HG03159 (cell line): ENCODE data around the gene TRIM40.
"Not testable (repeated sequence)": the region's sequence is repeated elsewhere in the genome, so short reads cannot be mapped to it uniquely, and the experiment has no call there.

ENCODE experiments used
- ATAC-seq: cut with Tn5 transposase; IDR thresholded peaks from one replicate; pipeline ENCODE4 v1.9.1; 2021; ENCODE audit warnings: mild to moderate bottlenecking, moderate library complexity; ENCODE audit not compliant: unreplicated experiment

Gene TRIM40

GRCh38 chr6:30162265-30163089 lies 26.5 kb downstream of the TRIM40 start:
- no peak for ATAC-seq

DNA sequence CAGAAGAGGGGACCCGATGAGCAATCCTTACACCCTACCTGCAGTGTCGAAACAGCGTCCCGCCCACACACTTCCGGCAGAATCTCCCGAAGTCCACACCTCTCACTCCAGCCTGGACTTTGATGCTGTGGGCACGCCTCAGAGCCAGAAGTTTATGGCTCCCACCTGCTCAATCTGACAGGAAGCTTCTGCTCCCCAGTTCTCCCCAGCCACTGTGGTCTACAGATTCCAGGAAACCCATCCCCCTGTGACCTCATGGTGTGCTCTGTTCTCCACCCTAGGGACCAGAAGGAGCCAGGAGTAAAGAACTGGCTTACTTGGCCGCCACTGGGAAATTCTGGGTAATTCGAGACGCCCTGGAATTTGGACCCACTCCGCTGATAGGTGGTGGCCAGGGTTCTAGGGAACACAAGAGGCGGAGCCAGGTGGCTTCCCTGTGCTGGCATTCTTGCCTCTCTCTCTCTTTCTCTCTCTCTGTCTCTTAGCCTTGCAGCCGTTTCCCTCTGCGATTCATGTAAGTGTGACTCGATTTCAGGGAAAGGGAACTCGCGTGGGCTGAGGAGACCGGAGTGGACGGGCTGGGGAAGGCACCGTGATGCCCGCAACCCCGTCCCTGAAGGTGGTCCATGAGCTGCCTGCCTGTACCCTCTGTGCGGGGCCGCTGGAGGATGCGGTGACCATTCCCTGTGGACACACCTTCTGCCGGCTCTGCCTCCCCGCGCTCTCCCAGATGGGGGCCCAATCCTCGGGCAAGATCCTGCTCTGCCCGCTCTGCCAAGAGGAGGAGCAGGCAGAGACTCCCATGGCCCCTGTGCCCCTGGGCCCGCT lies 27.4 kb downstream of the TRIM40 start, which contains the start of gene TRIM15:
Gene TRIM15 (plus strand): TSS at position 457 of the 828 bp plus-strand sequence. CDS start 139 bp downstream, at position 596.
- no peak for ATAC-seq

DNA sequence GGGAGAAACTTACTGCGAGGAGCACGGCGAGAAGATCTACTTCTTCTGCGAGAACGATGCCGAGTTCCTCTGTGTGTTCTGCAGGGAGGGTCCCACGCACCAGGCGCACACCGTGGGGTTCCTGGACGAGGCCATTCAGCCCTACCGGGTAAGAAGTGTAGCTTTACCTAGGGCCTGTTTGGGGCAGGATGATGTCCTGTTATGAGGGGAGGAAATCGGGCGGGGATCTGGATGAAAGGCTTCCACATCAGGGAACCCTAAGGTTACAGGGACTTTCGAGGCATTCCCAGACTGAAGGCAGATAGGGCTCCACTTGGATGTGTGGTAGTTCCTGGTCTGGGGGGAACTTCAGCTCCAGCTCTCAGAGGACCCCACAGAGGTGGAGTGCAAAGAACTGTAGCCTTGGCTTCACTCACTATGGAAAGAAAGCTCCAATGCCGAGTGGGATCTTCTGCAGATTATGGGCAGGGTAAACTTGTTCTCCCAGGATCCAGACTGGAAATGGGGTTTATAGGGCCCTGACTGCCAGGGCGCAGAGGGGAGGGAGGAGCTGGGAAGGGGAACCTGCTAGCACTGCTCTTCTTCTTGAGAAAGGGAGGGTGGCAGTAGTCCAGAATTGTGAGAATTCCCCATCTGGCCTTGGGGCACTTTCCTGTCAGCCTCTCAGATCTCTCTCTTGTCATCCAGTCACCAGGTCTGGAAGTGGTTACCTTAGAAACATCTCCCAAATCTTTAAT lies 28.1 kb downstream of the TRIM40 start:
- no peak for ATAC-seq

DNA sequence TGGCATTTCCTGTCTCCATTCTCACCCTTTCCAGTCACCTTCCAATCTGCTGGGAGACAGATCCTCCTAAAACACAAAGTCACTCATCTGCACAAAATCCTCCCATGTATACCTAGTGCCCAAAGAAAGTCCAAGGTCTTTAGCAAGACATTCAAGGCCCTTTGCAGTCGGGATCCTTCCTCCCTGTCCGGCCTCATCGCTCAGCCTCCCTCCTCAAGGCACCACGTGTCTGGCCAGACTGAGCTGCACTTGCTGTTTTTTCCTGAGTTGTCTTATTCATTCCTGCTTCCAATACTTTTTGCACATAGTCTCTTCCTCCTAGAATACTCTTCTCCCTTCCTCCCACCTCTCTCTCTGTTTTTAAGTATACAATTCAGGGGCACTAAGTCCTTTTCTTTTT lies 28.8 kb downstream of the TRIM40 start:
- ATAC-seq, result no peak

DNA sequence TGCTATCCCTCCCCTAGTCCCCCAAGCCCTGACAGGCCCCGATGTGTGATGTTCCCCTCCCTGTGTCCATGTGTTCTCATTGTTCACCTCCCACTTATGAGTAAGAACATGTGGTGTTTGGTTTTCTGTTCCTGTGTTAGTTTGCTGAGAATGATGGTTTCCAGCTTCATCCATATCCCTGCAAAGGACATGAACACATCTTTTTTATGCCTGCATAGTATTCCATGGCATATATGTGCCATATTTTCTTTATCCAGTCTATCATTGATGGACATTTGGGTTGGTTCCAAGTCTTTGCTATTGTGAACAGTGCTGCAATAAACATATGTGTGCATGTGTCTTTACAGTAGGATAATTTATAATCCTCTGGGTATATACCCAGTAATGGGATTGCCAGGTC lies 29.3 kb downstream of the TRIM40 start:
- ATAC-seq, result not testable (repeated sequence)

DNA sequence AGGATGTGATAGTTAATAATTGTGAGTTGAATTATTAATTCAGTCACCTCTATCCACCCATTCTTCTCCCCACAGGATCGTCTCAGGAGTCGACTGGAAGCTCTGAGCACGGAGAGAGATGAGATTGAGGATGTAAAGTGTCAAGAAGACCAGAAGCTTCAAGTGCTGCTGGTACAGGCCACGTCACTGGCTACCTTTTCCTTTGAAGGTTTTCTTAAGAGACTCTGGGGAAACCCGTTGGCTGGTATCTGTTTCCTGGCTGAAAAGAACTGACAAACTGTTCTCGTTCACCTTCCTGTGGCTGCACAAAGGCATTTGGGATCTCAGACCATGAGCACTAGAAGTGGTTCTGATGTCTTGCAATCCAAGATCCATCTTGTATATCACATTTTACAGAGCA lies 31.2 kb downstream of the TRIM40 start:
- ATAC-seq, result no peak

- ATAC-seq, result no peak
Measured at GRCh38 chr6:30168741-30169140, 32.8 kb downstream of the TRIM40 start.

DNA sequence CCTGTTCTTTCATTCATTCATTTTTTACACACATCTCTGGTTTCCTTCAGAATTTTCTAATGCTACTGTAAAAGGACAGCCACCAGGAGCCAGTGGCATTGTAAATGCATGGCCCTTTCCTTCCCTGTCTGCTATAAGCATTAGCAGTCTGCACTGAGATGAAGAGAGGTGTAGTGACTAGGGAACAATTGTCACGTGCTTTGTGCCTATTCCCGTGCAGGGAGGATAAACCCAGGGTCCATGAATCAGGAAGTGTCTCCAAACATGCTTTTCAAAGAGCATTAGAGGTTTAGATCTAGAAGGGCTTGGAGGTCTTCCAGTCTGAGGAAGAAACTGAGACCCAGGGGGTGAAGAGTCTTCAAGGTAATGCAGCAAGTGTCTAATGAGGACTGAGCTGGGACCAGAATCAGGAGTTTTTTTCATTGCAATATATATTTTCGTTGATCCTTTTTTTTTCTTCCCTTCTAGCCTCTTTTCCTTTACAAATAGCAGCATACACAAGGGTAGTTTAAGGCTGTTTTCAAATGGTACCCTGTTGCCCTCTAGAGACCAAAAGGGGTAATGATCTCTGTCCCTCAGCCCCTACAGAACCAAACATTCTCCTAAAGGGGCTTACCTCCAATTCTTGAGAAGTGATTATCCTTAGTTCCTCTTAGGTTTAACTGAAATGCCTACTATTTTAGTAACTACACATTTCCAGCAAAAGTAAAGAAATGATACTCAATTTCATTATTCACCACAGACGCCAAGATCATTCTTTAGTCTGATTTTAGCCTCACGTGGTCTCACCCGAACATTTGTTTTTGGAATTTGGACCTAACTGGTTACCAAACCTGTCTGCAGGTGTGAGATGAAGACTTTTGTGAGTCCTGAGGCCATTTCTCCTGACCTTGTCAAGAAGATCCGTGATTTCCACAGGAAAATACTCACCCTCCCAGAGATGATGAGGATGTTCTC lies 34.0 kb downstream of the TRIM40 start:
- ATAC-seq, result no peak

DNA sequence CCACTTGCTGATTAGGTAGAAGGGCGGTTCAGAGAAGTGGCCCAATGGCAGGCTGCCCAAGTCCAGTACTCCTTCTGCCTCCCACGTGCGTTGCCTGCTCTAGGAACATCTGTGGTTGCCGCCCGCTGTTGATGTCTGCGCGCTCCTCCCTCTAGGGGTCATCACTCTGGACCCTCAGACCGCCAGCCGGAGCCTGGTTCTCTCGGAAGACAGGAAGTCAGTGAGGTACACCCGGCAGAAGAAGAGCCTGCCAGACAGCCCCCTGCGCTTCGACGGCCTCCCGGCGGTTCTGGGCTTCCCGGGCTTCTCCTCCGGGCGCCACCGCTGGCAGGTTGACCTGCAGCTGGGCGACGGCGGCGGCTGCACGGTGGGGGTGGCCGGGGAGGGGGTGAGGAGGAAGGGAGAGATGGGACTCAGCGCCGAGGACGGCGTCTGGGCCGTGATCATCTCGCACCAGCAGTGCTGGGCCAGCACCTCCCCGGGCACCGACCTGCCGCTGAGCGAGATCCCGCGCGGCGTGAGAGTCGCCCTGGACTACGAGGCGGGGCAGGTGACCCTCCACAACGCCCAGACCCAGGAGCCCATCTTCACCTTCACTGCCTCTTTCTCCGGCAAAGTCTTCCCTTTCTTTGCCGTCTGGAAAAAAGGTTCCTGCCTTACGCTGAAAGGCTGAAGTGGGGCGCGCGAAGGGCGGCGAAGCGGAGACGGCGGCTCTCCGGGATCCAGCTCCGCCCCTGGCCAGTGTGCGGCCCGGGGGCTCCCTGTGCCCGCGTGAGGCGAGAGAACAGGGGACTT lies 35.9 kb downstream of the TRIM40 start:
- no peak for ATAC-seq

DNA sequence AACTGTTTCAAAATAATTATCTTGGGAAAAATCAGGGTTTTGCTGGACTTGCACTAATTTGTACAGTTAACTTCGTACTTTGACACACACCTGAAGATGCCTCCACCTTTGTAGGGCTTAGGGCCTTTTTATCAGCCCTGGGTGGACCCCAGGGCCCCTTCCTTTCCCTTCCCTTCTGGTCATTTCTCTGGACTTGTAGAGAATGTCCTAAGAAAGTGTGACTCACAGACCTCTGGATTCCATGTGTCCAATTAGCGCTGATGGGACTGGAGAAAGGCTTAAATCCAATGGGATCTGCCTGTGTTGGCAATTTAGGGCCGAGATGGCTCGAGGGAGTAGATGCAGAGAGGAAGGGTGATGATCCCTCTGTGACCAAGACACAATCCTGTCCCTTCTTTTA lies 36.7 kb downstream of the TRIM40 start:
- no peak for ATAC-seq

- ATAC-seq, result no peak
Measured at GRCh38 chr6:30175765-30176164, 39.8 kb downstream of the TRIM40 start.

DNA sequence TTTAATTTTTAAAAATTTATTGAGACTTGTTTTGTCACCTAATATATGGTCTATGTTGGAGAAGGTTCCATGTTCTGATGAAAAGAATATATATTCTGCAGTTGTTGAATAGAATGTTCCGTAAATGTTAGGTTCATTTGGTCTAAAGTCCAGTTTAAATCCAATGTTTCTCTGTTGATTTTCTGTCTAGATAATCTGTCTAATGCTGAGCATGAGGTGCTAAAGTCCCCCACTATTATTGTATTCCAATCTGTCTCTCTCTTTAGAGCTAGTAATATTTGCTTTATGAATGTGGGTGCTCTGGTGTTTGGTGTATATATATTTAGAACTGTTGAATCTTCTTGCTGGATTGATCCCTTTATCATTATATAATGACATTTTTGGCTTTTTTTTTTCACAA lies 42.9 kb downstream of the TRIM40 start:
- ATAC-seq, result no peak

DNA sequence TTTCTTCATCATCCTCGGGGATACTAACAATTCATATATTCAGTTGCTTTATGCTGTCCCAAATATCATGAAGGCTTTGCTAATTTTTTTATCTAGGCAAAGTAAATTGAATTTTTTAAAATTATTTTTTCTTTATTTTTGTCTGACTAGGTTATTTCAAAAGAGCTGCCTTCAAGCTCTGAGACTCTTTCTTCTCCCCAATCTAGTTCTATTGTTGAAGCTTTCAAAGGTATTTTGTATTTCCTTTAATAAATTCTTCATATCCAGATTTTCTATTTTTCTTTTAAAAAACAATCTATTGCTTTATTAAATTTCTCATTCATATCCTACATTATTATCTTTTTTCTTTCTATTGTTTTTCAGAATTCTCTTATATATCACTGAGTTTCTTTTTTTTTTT lies 44.2 kb downstream of the TRIM40 start:
- ATAC-seq, result no peak

DNA sequence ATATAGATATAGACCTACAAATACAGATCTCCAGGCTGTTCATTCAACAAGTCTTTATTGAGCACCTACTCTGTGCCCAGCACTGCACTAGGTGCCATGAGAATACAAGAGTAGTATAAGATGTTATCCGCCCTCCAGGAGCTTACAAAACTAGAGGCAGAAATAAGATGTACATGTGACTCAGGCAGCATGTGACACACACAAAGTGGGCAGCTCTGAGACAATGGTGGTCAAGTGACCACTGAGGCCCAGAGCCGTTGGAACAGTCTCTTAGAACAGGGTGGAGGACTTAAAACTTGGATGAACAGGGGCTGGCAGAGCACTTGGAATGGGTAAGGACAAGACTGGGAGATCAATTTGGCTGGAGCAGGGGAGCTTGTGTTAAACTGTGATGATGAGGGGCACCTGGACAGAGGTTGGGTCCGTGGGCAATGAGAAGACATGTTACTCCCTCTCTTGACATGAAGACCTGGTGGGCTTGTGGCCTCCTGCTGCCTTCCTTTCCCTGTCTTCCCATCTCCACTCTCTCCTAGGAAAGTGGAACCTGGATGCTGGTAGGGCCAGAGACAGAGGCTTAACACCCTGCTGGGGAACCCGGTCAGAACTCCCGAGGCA lies 48.6 kb downstream of the TRIM40 start:
- no peak for ATAC-seq

- no peak for ATAC-seq
Measured at GRCh38 chr6:30185846-30186484, 50.0 kb downstream of the TRIM40 start.

DNA sequence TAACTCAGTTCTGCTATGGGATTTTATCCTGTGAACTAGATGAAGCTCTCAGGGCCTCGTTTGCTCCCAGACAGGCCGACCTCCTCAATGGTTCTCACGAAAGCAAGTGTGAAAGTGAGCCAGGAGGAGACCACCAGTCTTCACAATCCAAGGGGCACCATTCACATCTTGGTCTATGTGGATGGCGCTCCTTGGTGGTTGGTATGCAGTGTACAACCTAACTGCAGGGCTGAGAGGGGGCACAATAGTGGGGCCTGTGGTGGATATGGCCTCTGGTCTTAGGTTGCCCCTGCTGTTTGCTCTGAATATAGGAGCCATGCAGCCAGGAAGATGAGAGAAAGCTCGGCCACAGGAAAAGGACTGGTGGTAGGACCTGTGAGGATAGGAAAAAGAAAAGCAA lies 52.6 kb downstream of the TRIM40 start:
- ATAC-seq, result no peak

DNA sequence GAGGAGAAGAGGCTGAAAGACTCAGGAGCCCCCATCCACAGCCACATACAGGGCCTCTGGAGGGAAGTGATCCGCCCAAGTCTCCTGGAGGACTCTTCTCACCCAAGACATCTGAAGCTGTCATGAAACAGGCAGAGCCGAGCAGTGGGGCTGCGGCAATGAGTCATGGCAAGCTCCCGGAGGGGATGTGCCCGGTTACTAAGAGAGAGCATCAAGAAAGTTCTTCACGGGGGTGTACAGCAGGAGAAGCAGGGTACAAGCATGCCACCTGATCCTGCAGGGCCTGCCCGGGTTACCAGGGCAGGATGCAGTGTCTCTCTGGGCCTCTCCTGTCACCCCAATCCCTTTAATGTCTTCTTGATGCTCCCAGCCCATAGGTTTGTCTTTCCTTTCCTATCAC lies 56.1 kb downstream of the TRIM40 start:
- no peak for ATAC-seq
